Activated CD8-positive, alpha-beta T cell treated with anti-CD3 and anti-CD28 coated beads, Interleukin-2, amount 10 ng/mL, durations not matched to agents 7 days and 5 days (primary cell): Measurements from ENCODE around the gene SGCB. TPM values are rescaled to one million over a fixed set of nuclear protein-coding genes. Genes with fewer than 3 reads are reported as not detected.
"Not testable (repeated sequence)": the region's sequence is repeated elsewhere in the genome, so short reads cannot be mapped to it uniquely, and the experiment has no call there.

ENCODE experiments used
- ATAC-seq: fragments of 150-1000 bp; cut with Tn5 transposase; one replicate; pipeline ENCODE4 v1.10.0; 2021; ENCODE audit warnings: moderate library complexity
- CTCF ChIA-PET: fragments of 350-600 bp; sonication (Branson Sonifier 250); formaldehyde crosslinking; loops from one replicate; lab custom pipeline; 2021; ENCODE audit warnings: antibody characterized with exemption; lab: Charles Lee
- POLR2A ChIA-PET: fragments of 350-600 bp; sonication (Branson Sonifier 250); formaldehyde crosslinking; loops from one replicate; lab custom pipeline; 2021; ENCODE audit warnings: antibody characterized with exemption; lab: Charles Lee
- DNase-seq: peaks from one replicate; pipeline ENCODE4 v3.0.0-alpha.2; 2020
- H3K27ac Mint-ChIP-seq: one replicate; pipeline ENCODE4 v1.8.0; 2021; ENCODE audit warnings: mild to moderate bottlenecking, mixed read lengths
- H3K27me3 Mint-ChIP-seq: one replicate; pipeline ENCODE4 v1.8.0; 2021; ENCODE audit warnings: low read depth, mixed read lengths
- H3K36me3 Mint-ChIP-seq: one replicate; pipeline ENCODE4 v1.8.0; 2021; ENCODE audit warnings: low read depth, mixed read lengths
- H3K4me1 Mint-ChIP-seq: one replicate; pipeline ENCODE4 v1.8.0; 2021; ENCODE audit warnings: low read depth, mixed read lengths
- H3K4me3 Mint-ChIP-seq: one replicate; pipeline ENCODE4 v1.8.0; 2021; ENCODE audit warnings: mild to moderate bottlenecking, mixed read lengths
- H3K9me3 Mint-ChIP-seq: one replicate; pipeline ENCODE4 v1.8.0; 2022; ENCODE audit warnings: mixed read lengths; ENCODE audit not compliant: insufficient read depth
- total RNA-seq, 2 experiments: library from RNA; stranded (reverse); gene quantifications; one replicate each; pipeline ENCODE4 v1.2.3, GENCODE V29; 2021

Gene SGCB, protein sequence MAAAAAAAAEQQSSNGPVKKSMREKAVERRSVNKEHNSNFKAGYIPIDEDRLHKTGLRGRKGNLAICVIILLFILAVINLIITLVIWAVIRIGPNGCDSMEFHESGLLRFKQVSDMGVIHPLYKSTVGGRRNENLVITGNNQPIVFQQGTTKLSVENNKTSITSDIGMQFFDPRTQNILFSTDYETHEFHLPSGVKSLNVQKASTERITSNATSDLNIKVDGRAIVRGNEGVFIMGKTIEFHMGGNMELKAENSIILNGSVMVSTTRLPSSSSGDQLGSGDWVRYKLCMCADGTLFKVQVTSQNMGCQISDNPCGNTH
- total RNA-seq = 10 to 100 TPM in 1 of 2 experiments, 1 to 10 TPM in 1; 8.1 to 13.0 TPM

DNA sequence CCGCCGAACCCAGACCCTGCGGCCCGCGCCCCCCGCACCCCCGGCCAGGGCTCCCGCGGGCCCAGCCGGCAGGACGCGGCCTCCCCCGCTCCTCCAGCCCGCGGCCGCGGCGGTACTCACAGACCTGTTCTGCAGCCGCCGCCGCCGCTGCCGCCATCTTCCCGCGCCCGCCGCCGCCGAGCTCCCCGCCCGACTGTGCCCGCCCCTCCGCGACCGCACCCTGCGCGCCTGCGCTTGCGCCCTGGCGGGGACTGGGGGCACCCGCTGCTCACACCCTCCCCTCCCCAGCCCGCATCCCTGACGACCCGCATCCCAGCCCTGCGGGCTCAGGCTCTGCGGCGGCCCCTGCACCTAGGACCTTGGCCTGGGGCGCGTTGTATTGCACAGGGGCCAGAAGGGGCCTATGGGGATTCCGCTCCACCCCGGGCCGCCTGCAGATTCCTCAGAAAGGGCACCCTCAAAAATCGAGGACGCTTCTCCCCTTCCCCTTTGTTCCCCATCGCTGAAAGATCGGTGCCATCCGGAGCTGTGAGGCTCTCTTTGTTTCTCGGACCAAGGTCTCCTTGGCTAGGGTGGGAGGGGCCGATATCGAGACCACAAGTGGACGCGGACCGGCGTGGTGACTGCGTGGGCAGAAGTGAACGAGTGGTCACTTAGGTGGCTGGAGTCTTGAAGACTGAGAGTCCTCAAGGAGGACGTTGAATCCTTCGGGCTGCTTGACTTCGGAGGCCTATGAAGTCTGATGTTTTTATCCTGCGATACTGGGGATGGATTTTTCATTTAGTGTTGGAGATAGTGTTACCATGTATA lies at the start of gene SGCB:
SGCB (minus strand) TSS at position 197 of the 810 bp plus-strand sequence; CDS start at position 157, 40 bp downstream.
- peaks cover 40% of the 10 kb centered on the region for H3K27me3 Mint-ChIP-seq
- peak; percentile 76 for DNase-seq
- ChIA-PET CTCF (no interaction called here), POLR2A (no interaction called here)
- peak within 1 kb of the TSS; percentile 83 for H3K4me3 Mint-ChIP-seq
- no peaks in the 10 kb centered on the region for H3K36me3 Mint-ChIP-seq
- H3K9me3 Mint-ChIP-seq = no peaks in the 10 kb centered on the region
- peaks cover 23% of the 10 kb centered on the region for H3K4me1 Mint-ChIP-seq
- peak within 1 kb of the TSS; percentile 66 for H3K27ac Mint-ChIP-seq
- ATAC-seq = peak; percentile 96

DNA sequence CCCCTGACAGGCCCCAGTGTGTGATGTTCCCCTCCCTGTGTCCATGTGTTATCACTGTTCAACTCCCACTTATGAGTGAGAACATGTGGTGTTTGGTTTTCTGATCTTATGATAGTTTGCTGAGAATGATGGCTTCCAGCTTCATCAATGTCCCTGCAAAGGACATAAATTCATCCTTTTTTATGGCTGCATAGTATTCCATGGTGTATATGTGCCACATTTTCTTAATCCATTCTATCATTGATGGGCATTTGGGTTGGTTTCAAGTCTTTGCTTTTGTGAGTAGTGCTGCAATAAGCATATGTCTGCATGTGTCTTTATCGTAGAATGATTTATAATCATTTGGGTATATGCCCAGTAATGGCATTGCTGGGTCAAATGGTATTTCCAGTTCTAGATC lies 48.3 kb upstream of the SGCB start:
- CTCF ChIA-PET, H3K27ac Mint-ChIP-seq, H3K27me3 Mint-ChIP-seq, H3K9me3 Mint-ChIP-seq, DNase-seq, H3K36me3 Mint-ChIP-seq, ATAC-seq, H3K4me1 Mint-ChIP-seq, H3K4me3 Mint-ChIP-seq, POLR2A ChIA-PET: not testable (repeated sequence)

DNA sequence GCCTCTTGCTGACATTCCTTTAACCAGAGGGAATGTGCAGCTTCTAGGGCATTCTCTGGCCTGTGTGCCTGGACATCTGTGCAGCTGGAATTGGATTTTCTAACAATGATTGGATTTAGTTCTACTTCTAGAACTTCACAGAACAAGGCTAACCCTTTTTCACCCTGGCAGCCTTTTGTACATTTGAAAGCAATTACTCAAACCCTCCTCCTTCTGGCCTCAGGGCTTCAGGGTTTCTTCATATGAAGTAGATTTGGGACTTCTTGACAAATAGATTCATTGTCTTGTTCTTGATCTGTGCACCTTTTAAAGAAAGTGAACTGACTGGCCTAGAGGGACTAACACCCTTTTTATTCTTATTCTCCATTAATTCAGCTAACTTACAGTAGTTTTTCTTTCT lies 43.1 kb upstream of the SGCB start:
- H3K4me3 Mint-ChIP-seq = no peak overlapping the region
- ChIA-PET CTCF (no interaction called here), POLR2A (no interaction called here)

DNA sequence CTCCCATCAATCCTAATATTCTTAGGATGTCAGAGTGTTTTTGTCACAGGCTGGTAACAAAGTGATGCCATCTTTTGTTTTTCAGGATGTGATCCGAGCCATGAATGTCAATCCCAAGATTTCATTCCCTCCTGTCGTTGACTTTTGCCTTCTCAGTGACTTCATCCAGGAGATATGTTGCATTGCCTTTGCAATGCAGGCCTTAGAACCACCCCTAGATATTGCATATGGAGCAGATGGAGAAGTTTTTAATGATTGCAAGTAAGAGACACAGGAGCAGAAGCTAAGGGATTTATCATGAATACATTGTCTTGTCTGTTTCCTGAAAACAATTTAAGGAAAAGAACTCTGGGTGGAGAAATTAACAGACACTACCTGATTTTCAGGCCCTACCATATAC lies 41.6 kb upstream of the SGCB start:
- CTCF ChIA-PET = no interaction called here
- no peak overlapping the region for H3K4me3 Mint-ChIP-seq
- ATAC-seq = no peak
- no peaks in the 10 kb centered on the region for H3K4me1 Mint-ChIP-seq
- POLR2A ChIA-PET = no interaction called here
- H3K9me3 Mint-ChIP-seq = no peaks in the 10 kb centered on the region
- no peak overlapping the region for H3K27ac Mint-ChIP-seq
- DNase-seq = no peak
- peaks cover 23% of the 10 kb centered on the region for H3K27me3 Mint-ChIP-seq
- no peaks in the 10 kb centered on the region for H3K36me3 Mint-ChIP-seq

More for the DNA sequence above, 43.1 kb upstream of the SGCB start:
- no peaks in the 10 kb centered on the region for H3K36me3 Mint-ChIP-seq
- H3K27me3 Mint-ChIP-seq = peaks cover 13% of the 10 kb centered on the region
- no peaks in the 10 kb centered on the region for H3K9me3 Mint-ChIP-seq
- DNase-seq (no peak), ATAC-seq (no peak)
- no peak overlapping the region for H3K27ac Mint-ChIP-seq
- H3K4me1 Mint-ChIP-seq = no peaks in the 10 kb centered on the region

DNA sequence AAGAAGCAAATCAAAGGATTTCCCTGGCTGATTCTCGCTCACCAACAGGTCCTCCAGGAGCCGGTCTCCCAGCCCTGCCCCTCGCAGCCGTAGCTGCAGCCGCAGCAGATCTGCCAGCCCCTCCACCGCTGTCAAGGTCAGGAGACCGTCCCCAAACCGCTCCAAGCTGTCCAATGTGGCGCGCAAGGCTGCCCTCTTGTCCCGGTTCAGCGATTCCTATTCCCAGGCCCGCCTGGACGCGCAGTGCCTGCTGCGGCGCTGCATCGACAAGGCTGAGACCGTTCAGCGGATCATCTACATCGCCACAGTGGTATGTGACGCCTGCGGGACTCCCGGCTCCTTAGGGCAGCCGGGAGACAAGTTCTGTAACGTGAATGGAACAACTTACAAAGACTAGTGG lies 38.6 kb upstream of the SGCB start:
- no peak for DNase-seq
- H3K36me3 Mint-ChIP-seq = no peaks in the 10 kb centered on the region
- H3K4me1 Mint-ChIP-seq = no peaks in the 10 kb centered on the region
- CTCF ChIA-PET = no interaction called here
- ATAC-seq = no peak
- H3K27ac Mint-ChIP-seq = no peak overlapping the region
- POLR2A ChIA-PET = no interaction called here
- H3K4me3 Mint-ChIP-seq = no peak overlapping the region
- no peaks in the 10 kb centered on the region for H3K9me3 Mint-ChIP-seq
- peaks cover 32% of the 10 kb centered on the region for H3K27me3 Mint-ChIP-seq

DNA sequence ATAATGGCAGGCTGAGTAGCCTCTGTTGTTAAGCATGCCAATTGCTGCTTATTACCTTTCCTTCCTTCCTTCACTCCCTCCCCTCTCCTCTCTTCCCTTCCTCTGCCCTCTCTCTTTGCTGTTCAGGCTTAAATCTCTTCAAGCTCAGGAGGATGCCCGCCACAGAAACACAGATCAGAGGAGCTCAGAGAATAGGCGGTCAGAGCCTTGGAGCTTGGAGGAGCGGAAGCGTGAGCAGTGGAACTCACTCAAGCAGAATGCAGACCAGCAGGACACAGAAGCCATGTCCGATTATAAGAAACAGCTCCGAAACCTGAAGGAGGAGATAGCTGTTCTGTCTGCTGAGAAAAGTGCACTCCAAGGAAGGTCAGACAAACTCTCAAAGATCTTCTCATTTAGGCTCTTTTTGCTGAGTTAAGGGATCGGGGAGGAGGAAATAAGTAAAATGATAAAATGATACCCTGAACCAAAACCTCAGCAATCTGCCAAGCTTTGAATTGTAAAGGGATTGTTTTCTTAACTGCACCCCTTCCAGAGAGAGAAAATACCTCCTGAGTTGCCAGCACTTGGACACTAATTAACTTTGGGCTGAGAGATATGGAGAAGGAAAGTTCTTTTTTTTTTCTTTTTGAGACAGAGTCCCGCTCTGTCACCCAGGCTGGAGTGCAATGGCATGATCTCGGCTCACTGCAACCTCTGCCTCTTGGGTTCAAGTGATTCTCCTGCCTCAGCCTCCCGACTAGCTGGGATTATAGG lies 33.9 kb upstream of the SGCB start:
- no peak overlapping the region for H3K4me3 Mint-ChIP-seq

DNA sequence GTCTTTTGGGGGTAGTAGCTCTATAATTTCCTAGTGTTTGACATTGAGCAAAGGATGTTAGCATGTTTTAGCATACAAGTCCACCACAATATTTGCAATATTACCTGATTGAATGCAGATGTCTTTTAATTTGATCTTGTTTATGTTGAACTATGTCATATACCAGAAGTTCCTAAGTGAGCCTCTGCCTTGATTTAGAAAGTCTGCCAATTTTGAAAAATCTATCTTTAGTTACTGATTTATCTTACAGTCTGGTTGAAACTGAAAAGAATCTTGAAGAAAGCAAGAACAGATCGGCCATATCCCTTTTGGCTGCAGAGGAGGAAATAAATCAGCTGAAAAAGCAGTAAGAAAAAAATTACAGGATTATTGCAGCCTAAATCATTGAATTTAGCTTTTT lies 31.5 kb upstream of the SGCB start:
- Mint-ChIP-seq H3K36me3 (no peaks in the 10 kb centered on the region), H3K9me3 (no peaks in the 10 kb centered on the region), H3K4me1 (no peaks in the 10 kb centered on the region), H3K4me3 (no peak overlapping the region), H3K27ac (no peak overlapping the region), H3K27me3 (peaks cover 21% of the 10 kb centered on the region)
- POLR2A ChIA-PET = no interaction called here
- CTCF ChIA-PET = no interaction called here
- DNase-seq = no peak
- ATAC-seq = no peak

More for the DNA sequence above, 33.9 kb upstream of the SGCB start:
- H3K27ac Mint-ChIP-seq = no peak overlapping the region
- ChIA-PET CTCF (no interaction called here), POLR2A (no interaction called here)
- ATAC-seq (no peak), DNase-seq (no peak)
- H3K27me3 Mint-ChIP-seq = peaks cover 35% of the 10 kb centered on the region
- H3K36me3 Mint-ChIP-seq = no peaks in the 10 kb centered on the region
- no peaks in the 10 kb centered on the region for H3K4me1 Mint-ChIP-seq
- no peaks in the 10 kb centered on the region for H3K9me3 Mint-ChIP-seq

DNA sequence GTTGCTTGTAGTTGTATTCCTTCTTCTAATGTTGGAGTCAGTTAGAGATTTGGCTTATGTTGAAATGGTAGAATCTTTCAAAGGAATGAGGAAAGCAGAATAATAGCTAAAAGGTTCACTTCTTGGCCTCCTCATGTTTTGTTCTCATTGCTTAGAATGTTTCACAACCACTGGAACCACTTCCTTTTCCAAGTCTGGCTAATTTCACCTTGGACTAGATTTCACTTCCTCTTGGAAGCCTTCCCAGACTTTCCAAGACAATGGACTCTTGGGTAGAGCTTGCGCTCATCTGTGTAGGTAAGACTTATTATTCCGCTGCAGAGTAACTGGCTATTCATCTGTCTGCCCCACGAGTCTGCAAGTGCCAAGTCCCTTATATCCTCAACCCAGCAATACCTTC lies 21.3 kb upstream of the SGCB start:
- ChIA-PET POLR2A (no interaction called here), CTCF (no interaction called here)
- no peak for ATAC-seq
- H3K4me1 Mint-ChIP-seq = no peaks in the 10 kb centered on the region
- no peaks in the 10 kb centered on the region for H3K36me3 Mint-ChIP-seq
- DNase-seq = no peak
- H3K27ac Mint-ChIP-seq = no peak overlapping the region
- no peak overlapping the region for H3K4me3 Mint-ChIP-seq
- H3K9me3 Mint-ChIP-seq = no peaks in the 10 kb centered on the region
- H3K27me3 Mint-ChIP-seq = peaks cover 22% of the 10 kb centered on the region

DNA sequence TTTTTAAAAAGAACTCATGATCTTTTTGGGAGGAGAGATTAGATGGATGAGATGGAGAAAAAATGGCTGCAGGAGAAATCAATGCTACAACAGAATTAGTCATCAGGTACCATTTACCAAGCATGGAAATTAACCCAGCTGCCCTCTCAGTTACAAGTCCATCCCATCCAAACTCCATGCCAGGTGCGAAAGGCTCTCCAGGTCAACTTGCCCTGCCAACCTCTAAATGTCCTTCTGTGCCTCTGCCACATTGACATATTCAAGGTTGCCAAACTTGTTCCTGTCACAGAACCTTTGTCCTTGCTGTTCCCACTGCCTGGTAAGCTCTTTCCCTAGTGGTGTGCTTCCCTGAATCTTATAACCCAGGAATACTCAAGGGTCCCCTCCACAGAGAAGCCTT lies 20.2 kb upstream of the SGCB start:
- POLR2A ChIA-PET = no interaction called here
- H3K4me3 Mint-ChIP-seq = no peak overlapping the region

DNA sequence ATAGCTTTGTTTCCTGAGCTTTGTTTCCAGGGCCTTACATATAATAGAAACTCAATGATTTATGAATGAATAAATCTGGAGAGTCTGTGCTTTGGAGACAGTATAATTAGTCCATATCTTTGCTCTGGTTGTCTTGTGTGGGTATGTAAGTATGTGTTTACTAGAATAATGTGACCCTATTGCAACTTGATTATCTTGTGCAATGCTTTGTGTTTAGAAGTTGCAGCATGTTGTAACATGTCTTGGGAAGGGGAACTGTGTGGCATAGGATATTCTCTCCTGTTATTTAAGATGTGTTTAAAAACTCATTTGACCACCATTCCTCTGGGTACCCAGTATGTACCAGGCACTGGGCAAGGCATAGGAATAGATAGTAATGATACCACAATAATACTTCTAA lies 19.1 kb upstream of the SGCB start:
- ATAC-seq = no peak
- CTCF ChIA-PET = no interaction called here
- no peak for DNase-seq
- H3K36me3 Mint-ChIP-seq = no peaks in the 10 kb centered on the region
- peaks cover 5% of the 10 kb centered on the region for H3K4me1 Mint-ChIP-seq
- no peaks in the 10 kb centered on the region for H3K9me3 Mint-ChIP-seq
- peaks cover 34% of the 10 kb centered on the region for H3K27me3 Mint-ChIP-seq
- no peak overlapping the region for H3K4me3 Mint-ChIP-seq
- POLR2A ChIA-PET = interaction anchor here (0.6 kb wide), 1 partner anchor 161 kb away, joined by 5 read pairs; no protein-coding TSS in a partner anchor
- H3K27ac Mint-ChIP-seq = no peak overlapping the region

More for the DNA sequence above, 20.2 kb upstream of the SGCB start:
- Mint-ChIP-seq H3K4me1 (no peaks in the 10 kb centered on the region), H3K27ac (no peak overlapping the region), H3K27me3 (peaks cover 29% of the 10 kb centered on the region), H3K9me3 (no peaks in the 10 kb centered on the region), H3K36me3 (no peaks in the 10 kb centered on the region)
- DNase-seq (no peak), ATAC-seq (no peak)
- CTCF ChIA-PET = no interaction called here

DNA sequence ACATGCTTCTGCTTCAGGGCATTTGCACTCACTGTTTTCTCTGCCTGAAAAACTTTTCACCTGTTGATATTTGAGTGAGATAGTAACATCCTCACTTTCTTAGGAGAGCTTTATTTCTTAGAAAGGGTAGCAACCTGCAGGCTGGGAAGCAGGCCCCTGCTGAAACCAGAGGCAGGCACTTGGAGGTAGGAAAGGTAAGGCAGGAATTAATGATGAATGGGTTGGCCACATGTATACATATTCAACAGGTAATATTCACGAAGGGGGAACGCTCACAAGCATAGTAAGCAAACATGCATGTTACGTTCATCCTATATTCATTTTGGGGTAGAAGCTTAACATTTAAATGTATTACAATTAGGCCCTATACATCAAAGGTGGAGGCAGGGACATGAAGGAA lies 16.2 kb upstream of the SGCB start:
- no peaks in the 10 kb centered on the region for H3K9me3 Mint-ChIP-seq
- DNase-seq (no peak), ATAC-seq (no peak)
- no peak overlapping the region for H3K4me3 Mint-ChIP-seq
- no peak overlapping the region for H3K27ac Mint-ChIP-seq
- H3K36me3 Mint-ChIP-seq = no peaks in the 10 kb centered on the region
- peaks cover 49% of the 10 kb centered on the region for H3K27me3 Mint-ChIP-seq
- peaks cover 15% of the 10 kb centered on the region for H3K4me1 Mint-ChIP-seq
- ChIA-PET CTCF (no interaction called here), POLR2A (no interaction called here)

DNA sequence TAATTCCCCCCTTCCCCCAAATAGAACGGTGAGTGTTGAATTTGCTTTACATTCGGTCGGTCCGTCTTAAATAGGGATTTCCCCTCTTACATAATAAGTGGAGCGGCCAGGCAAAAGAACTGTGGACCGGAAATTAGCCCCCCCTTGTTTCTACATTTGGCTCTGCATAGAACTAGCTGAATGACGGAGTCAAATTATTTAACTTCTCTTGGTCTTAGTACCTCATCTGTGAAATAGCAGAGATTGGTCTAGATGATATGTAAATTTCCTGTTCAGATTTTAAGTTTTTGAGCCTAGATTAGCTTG lies 14.3 kb upstream of the SGCB start:
- Mint-ChIP-seq H3K4me1 (peaks cover 15% of the 10 kb centered on the region), H3K9me3 (no peaks in the 10 kb centered on the region), H3K27me3 (peaks cover 57% of the 10 kb centered on the region), H3K27ac (no peak overlapping the region), H3K36me3 (no peaks in the 10 kb centered on the region), H3K4me3 (no peak overlapping the region)
- no peak for DNase-seq
- ChIA-PET CTCF (no interaction called here), POLR2A (no interaction called here)
- ATAC-seq = no peak
